T-helper 17 cell (primary cell): Measurements from ENCODE around the gene FZD2. TPM values are rescaled to one million over a fixed set of nuclear protein-coding genes. Genes with fewer than 3 reads are reported as not detected.
"Not testable (repeated sequence)": the region's sequence is repeated elsewhere in the genome, so short reads cannot be mapped to it uniquely, and the experiment has no call there.

Experiments used
- ATAC-seq: fragments of 150-1000 bp; cut with Tn5 transposase; 2 replicates; pipeline ENCODE4 v1.10.0; 2021; ENCODE audit warnings: mild to moderate bottlenecking, moderate library complexity
- DNase-seq, 3 donors: peaks; one replicate each; pipeline versions ENCODE4 v3.0.0 to v3.0.0-alpha.2; 2020 to 2021
- H3K9me3 ChIP-seq: one replicate; pipeline ENCODE4 v1.7.0; 2013; ENCODE audit warnings: low read length, mild to moderate bottlenecking; ENCODE audit not compliant: control insufficient read depth, poor library complexity, severe bottlenecking
- H3K27ac Mint-ChIP-seq: one replicate; pipeline ENCODE4 v1.8.0; 2022; ENCODE audit warnings: mild to moderate bottlenecking, moderate library complexity, mixed read lengths
- H3K27me3 Mint-ChIP-seq: one replicate; pipeline ENCODE4 v1.8.0; 2022; ENCODE audit warnings: mixed read lengths
- H3K36me3 Mint-ChIP-seq: one replicate; pipeline ENCODE4 v1.8.0; 2022; ENCODE audit warnings: low read depth, mixed read lengths
- H3K4me1 Mint-ChIP-seq: one replicate; pipeline ENCODE4 v1.8.0; 2022; ENCODE audit warnings: mild to moderate bottlenecking, mixed read lengths
- H3K4me3 Mint-ChIP-seq: one replicate; pipeline ENCODE4 v1.8.0; 2022; ENCODE audit warnings: mild to moderate bottlenecking, moderate library complexity, mixed read lengths
- total RNA-seq, 4 donors: library from RNA in 2 of 4; stranded (reverse) in 2 of 4; gene quantifications; one replicate each; pipeline ENCODE4 v1.2.3 and lab custom pipeline; 2022 to 2026

Gene FZD2
- total RNA-seq, result under 1 TPM in 1 of 2 donors, not detected in 1; 0.22 TPM
- total RNA-seq (lab: John Stamatoyannopoulos, UW), result 0.08 to 0.12 reads per million in 2 donors

- Mint-ChIP-seq H3K36me3 (peaks cover 13% of the 10 kb centered on the region), H3K27me3 (peaks cover 75% of the 10 kb centered on the region), H3K4me1 (peaks cover 15% of the 10 kb centered on the region), H3K27ac (peak within 1 kb of the TSS; percentile 80), H3K4me3 (peak within 1 kb of the TSS; percentile 93)
- ATAC-seq, result peak; percentile 79
- no peaks in the 10 kb centered on the region for H3K9me3 ChIP-seq
- DNase-seq, result peak in 1 of 3 donors; percentile 10
These were observed at the start of gene FZD2 for GRCh38 chr17:44556832-44557606. TSS of gene FZD2 (plus strand) at chr17:44557484. CDS start at chr17:44557689, 205 bp downstream.

- ATAC-seq, H3K27ac Mint-ChIP-seq, DNase-seq, H3K4me1 Mint-ChIP-seq, H3K36me3 Mint-ChIP-seq, H3K4me3 Mint-ChIP-seq, H3K9me3 ChIP-seq, H3K27me3 Mint-ChIP-seq: not testable (repeated sequence)
These were observed 45.8 kb upstream of the FZD2 start for GRCh38 chr17:44511241-44512134.

GRCh38 chr17:44518032-44518431 lies 39.3 kb upstream of the FZD2 start:
- ATAC-seq, result no peak
- H3K27ac Mint-ChIP-seq, result no peak overlapping the region
- no peak overlapping the region for H3K4me3 Mint-ChIP-seq

GRCh38 chr17:44522883-44523671 lies 34.2 kb upstream of the FZD2 start:
- no peaks in the 10 kb centered on the region for H3K9me3 ChIP-seq
- no peak overlapping the region for H3K4me3 Mint-ChIP-seq
- peaks cover 33% of the 10 kb centered on the region for H3K27me3 Mint-ChIP-seq
- H3K4me1 Mint-ChIP-seq, result no peaks in the 10 kb centered on the region
- H3K27ac Mint-ChIP-seq, result no peak overlapping the region
- peaks cover 6% of the 10 kb centered on the region for H3K36me3 Mint-ChIP-seq
- ATAC-seq, result no peak
- peak in 1 of 3 donors; percentile 26 for DNase-seq

More at GRCh38 chr17:44518032-44518431, 39.3 kb upstream of the FZD2 start:
- no peak for DNase-seq
- no peaks in the 10 kb centered on the region for H3K4me1 Mint-ChIP-seq
- H3K36me3 Mint-ChIP-seq, result peaks cover 4% of the 10 kb centered on the region
- H3K9me3 ChIP-seq, result no peaks in the 10 kb centered on the region
- H3K27me3 Mint-ChIP-seq, result peaks cover 40% of the 10 kb centered on the region

- ATAC-seq (no peak), DNase-seq (no peak)
- H3K27ac Mint-ChIP-seq, result no peak overlapping the region
- peaks cover 30% of the 10 kb centered on the region for H3K27me3 Mint-ChIP-seq
- H3K4me1 Mint-ChIP-seq, result no peaks in the 10 kb centered on the region
- no peak overlapping the region for H3K4me3 Mint-ChIP-seq
- no peaks in the 10 kb centered on the region for H3K9me3 ChIP-seq
- peaks cover 6% of the 10 kb centered on the region for H3K36me3 Mint-ChIP-seq
These were observed 33.7 kb upstream of the FZD2 start for GRCh38 chr17:44523672-44523972.

- H3K4me1 Mint-ChIP-seq, result no peaks in the 10 kb centered on the region
- ATAC-seq (no peak), DNase-seq (no peak)
- H3K4me3 Mint-ChIP-seq, result no peak overlapping the region
- H3K36me3 Mint-ChIP-seq, result peaks cover 6% of the 10 kb centered on the region
- no peak overlapping the region for H3K27ac Mint-ChIP-seq
- peaks cover 13% of the 10 kb centered on the region for H3K27me3 Mint-ChIP-seq
- H3K9me3 ChIP-seq, result no peaks in the 10 kb centered on the region
These were observed 30.2 kb upstream of the FZD2 start for GRCh38 chr17:44527102-44527501.

- Mint-ChIP-seq H3K27me3 (peaks cover 13% of the 10 kb centered on the region), H3K4me1 (no peaks in the 10 kb centered on the region), H3K4me3 (no peak overlapping the region), H3K27ac (no peak overlapping the region), H3K36me3 (peaks cover 6% of the 10 kb centered on the region)
- no peak for DNase-seq
- no peaks in the 10 kb centered on the region for H3K9me3 ChIP-seq
- ATAC-seq, result no peak
These were observed 29.3 kb upstream of the FZD2 start for GRCh38 chr17:44527954-44528353.

GRCh38 chr17:44529864-44530263 lies 27.4 kb upstream of the FZD2 start:
- H3K9me3 ChIP-seq, result no peaks in the 10 kb centered on the region
- Mint-ChIP-seq H3K4me1 (peaks cover 8% of the 10 kb centered on the region), H3K27me3 (peaks cover 13% of the 10 kb centered on the region), H3K4me3 (no peak overlapping the region), H3K27ac (no peak overlapping the region), H3K36me3 (peaks cover 9% of the 10 kb centered on the region)
- DNase-seq, result no peak
- no peak for ATAC-seq

- H3K27me3 Mint-ChIP-seq, result peaks cover 7% of the 10 kb centered on the region
- no peaks in the 10 kb centered on the region for H3K9me3 ChIP-seq
- DNase-seq, result no peak
- ATAC-seq, result no peak
- peaks cover 5% of the 10 kb centered on the region for H3K36me3 Mint-ChIP-seq
- peaks cover 8% of the 10 kb centered on the region for H3K4me1 Mint-ChIP-seq
- H3K4me3 Mint-ChIP-seq, result no peak overlapping the region
- H3K27ac Mint-ChIP-seq, result no peak overlapping the region
These were observed 26.3 kb upstream of the FZD2 start for GRCh38 chr17:44530896-44531418.

- ATAC-seq (peak; percentile 97), DNase-seq (peak; percentile 68 to 86 (median 74))
- peaks cover 2% of the 10 kb centered on the region for H3K36me3 Mint-ChIP-seq
- H3K4me3 Mint-ChIP-seq, result peak overlapping the region; percentile 39
- no peaks in the 10 kb centered on the region for H3K27me3 Mint-ChIP-seq
- H3K4me1 Mint-ChIP-seq, result peaks cover 8% of the 10 kb centered on the region
- H3K27ac Mint-ChIP-seq, result peak overlapping the region; percentile 84
- no peaks in the 10 kb centered on the region for H3K9me3 ChIP-seq
These were observed 23.6 kb upstream of the FZD2 start for GRCh38 chr17:44533533-44534246.

GRCh38 chr17:44536090-44536953 lies 21.0 kb upstream of the FZD2 start:
- Mint-ChIP-seq H3K27ac (no peak overlapping the region), H3K36me3 (peaks cover 4% of the 10 kb centered on the region), H3K27me3 (peaks cover 11% of the 10 kb centered on the region)

More at GRCh38 chr17:44536090-44536953, 21.0 kb upstream of the FZD2 start:
- DNase-seq, result no peak
- Mint-ChIP-seq H3K4me3 (no peak overlapping the region), H3K4me1 (peaks cover 8% of the 10 kb centered on the region)
- no peaks in the 10 kb centered on the region for H3K9me3 ChIP-seq
- no peak for ATAC-seq
